HEK293T (cell line): ENCODE measurements around the gene SENP1.

Source experiments
- CTBP1 ChIP-seq: fragments of 450-650 bp; IDR thresholded peaks from 2 replicates; pipeline ENCODE4 v1.6.1; 2016; ENCODE audit warnings: borderline replicate concordance
- FOXA1 ChIP-seq: fragments of 450-650 bp; IDR thresholded peaks from 2 replicates; pipeline ENCODE4 v1.6.1; 2016; ENCODE audit warnings: mild to moderate bottlenecking
- FOXK2 ChIP-seq: fragments of 450-650 bp; IDR thresholded peaks from 2 replicates; pipeline ENCODE4 v1.6.1; 2016; ENCODE audit warnings: mild to moderate bottlenecking
- HDGF ChIP-seq: fragments of 450-650 bp; IDR thresholded peaks from 2 replicates; pipeline ENCODE4 v1.6.1; 2017; ENCODE audit warnings: antibody characterized with exemption, borderline replicate concordance
- NFRKB ChIP-seq: fragments of 450-650 bp; IDR thresholded peaks from 2 replicates; pipeline ENCODE4 v1.6.1; 2016; ENCODE audit warnings: mild to moderate bottlenecking, moderate library complexity
- TF ChIP-seq, protein P1 (sequence below): fragments of 450-650 bp; IDR thresholded peaks from 2 replicates; pipeline ENCODE4 v1.6.1; 2016

DNA sequence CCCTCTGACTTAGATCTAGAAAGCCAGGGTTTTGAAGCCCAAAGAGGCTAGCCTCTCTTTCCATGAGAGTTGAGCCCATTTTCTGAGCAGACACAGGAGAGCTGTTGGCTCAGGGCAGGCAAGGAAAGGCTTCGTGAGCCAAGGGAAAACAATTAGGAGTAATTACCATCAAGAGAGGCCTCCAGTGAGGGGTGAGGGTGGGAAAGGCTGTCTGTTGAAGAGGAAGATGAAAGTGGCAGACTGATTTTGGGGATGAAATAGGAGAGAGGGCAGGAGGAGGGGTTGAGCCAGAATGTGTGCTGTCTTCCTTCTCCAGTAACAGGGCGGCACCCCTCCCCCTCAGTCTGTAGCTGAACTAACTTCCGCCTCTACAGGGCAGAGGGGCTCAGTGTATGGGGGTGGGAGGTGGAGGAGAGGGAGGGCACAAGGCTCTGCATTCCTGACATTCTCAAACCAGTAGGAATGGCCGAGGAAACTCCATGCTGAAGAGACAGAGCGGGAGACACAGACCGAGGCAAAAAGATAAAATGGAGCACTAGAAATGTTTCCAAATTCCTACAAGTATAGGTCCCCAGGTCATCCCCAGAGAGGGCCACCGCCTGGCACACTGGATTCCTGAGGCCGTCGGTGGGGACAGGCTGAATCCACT is 68.5 kb downstream of the SENP1 start:
- TF ChIP-seq CTBP1 (no peak), FOXK2 (no peak), FOXA1 (no peak), NFRKB (no peak), HDGF (no peak)
- TF ChIP-seq, protein P1, sequence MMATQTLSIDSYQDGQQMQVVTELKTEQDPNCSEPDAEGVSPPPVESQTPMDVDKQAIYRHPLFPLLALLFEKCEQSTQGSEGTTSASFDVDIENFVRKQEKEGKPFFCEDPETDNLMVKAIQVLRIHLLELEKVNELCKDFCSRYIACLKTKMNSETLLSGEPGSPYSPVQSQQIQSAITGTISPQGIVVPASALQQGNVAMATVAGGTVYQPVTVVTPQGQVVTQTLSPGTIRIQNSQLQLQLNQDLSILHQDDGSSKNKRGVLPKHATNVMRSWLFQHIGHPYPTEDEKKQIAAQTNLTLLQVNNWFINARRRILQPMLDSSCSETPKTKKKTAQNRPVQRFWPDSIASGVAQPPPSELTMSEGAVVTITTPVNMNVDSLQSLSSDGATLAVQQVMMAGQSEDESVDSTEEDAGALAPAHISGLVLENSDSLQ: no peak
